ENCODE data around the gene CDC7.

DNA sequence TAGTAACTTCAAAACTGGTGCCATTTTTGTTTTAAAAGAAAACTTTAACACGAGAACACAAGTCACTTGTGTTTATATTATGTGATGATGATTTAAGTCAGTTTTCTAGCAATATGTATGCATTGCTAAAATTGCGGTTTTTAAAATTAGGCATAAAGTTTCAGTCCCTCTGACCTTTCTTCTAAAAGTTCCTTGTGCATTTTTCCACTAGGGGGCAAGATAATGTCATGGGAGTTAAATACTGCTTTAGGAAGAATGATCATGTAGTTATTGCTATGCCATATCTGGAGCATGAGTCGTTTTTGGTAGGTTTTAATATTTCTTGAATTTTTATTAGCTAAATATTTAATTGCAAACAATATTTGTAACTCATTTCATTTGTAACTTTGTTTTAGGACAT is 10.7 kb downstream of the CDC7 start:
- TF ChIP-seq ZFP30 (CRISPR knock-in tag; IDR thresholded peaks at IDR 0.05), result no peak
- no peak for TF ChIP-seq GLIS3 (CRISPR knock-in tag; IDR thresholded peaks at IDR 0.05)
- TF ChIP-seq, protein P1, sequence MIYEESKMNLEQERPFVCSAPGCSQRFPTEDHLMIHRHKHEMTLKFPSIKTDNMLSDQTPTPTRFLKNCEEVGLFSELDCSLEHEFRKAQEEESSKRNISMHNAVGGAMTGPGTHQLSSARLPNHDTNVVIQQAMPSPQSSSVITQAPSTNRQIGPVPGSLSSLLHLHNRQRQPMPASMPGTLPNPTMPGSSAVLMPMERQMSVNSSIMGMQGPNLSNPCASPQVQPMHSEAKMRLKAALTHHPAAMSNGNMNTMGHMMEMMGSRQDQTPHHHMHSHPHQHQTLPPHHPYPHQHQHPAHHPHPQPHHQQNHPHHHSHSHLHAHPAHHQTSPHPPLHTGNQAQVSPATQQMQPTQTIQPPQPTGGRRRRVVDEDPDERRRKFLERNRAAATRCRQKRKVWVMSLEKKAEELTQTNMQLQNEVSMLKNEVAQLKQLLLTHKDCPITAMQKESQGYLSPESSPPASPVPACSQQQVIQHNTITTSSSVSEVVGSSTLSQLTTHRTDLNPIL (CRISPR knock-in tag; IDR thresholded peaks at IDR 0.05; ENCODE audit: low read depth), result no peak
- no peak for TF ChIP-seq SNAI2 (CRISPR knock-in tag; IDR thresholded peaks at IDR 0.05)
- TF ChIP-seq, protein P2, sequence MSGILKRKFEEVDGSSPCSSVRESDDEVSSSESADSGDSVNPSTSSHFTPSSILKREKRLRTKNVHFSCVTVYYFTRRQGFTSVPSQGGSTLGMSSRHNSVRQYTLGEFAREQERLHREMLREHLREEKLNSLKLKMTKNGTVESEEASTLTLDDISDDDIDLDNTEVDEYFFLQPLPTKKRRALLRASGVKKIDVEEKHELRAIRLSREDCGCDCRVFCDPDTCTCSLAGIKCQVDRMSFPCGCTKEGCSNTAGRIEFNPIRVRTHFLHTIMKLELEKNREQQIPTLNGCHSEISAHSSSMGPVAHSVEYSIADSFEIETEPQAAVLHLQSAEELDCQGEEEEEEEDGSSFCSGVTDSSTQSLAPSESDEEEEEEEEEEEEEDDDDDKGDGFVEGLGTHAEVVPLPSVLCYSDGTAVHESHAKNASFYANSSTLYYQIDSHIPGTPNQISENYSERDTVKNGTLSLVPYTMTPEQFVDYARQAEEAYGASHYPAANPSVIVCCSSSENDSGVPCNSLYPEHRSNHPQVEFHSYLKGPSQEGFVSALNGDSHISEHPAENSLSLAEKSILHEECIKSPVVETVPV (CRISPR knock-in tag; IDR thresholded peaks at IDR 0.05), result no peak
- no peak for TF ChIP-seq POU6F1 (CRISPR knock-in tag; IDR thresholded peaks at IDR 0.05; ENCODE audit: borderline replicate concordance, low read depth)
- no peak for TF ChIP-seq TCF4 (CRISPR knock-in tag; IDR thresholded peaks at IDR 0.05; ENCODE audit: borderline replicate concordance)
- TF ChIP-seq PATZ1 (CRISPR knock-in tag; IDR thresholded peaks at IDR 0.05; ENCODE audit: borderline replicate concordance), result no peak
- TF ChIP-seq ESRRG (CRISPR knock-in tag; IDR thresholded peaks at IDR 0.05), result no peak
- no peak for TF ChIP-seq RARB (CRISPR knock-in tag; IDR thresholded peaks at IDR 0.05)
- TF ChIP-seq ZC3H10 (CRISPR knock-in tag; IDR thresholded peaks at IDR 0.05), result no peak
- no peak for TF ChIP-seq CSDC2 (CRISPR knock-in tag; IDR thresholded peaks at IDR 0.05)
- no peak for TF ChIP-seq PPARA (CRISPR knock-in tag; IDR thresholded peaks at IDR 0.05; ENCODE audit: borderline replicate concordance)
- TF ChIP-seq TOX (CRISPR knock-in tag; IDR thresholded peaks at IDR 0.05; ENCODE audit: borderline replicate concordance), result no peak
